ENCODE results near the gene POLR3C. TPM values are rescaled to one million over a fixed set of nuclear protein-coding genes. Genes with fewer than 3 reads are reported as not detected.
"Not testable (repeated sequence)": the region's sequence is repeated elsewhere in the genome, so short reads cannot be mapped to it uniquely, and the experiment has no call there.

The POLR3C gene
- total and polyA plus RNA-seq, 2 donors (not counting 1 experiment from before 2014, with no cell fraction given): 38.3 to 45.1 TPM

DNA sequence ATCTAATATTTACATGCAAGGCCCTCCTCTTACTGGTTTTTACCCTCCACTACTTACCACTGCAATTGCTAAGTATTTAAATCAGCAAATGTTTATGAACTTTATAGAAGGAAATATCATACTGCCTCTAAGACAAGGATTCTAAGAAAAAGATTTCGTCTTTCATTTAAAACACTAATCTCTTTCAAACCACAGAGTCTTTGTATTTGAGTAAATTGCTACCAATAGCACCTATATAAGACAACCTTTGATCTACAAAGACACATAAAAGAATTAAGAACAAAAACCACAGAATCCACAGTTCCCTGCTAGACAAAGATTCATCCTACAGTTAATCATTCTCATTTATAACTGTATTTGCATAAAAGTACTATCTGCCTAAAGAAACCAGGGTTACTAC, 37.7 kb upstream of the POLR3C start:
- Histone ChIP-seq H2AFZ (ENCODE audit: low read length) (no peak overlapping the region), H3K79me2 (ENCODE audit: control insufficient read depth, insufficient read depth, low read length) (peaks cover 3% of the 10 kb centered on the region), H3K9ac (ENCODE audit: insufficient read depth, low read length) (no peak overlapping the region), H3K4me3 (replicated peaks in 1 of 4; ENCODE audit: control extremely low read depth in 1 of 4, insufficient read depth in 1 of 4, low read depth in 3 of 4, low read length in 4 of 4) (no peak overlapping the region), H3K27ac (ENCODE audit: insufficient read depth, low read length) (no peak overlapping the region), H3K4me1 (ENCODE audit: control insufficient read depth, extremely low read depth, insufficient read depth, low read length) (peaks cover 4% of the 10 kb centered on the region), H4K20me1 (ENCODE audit: control insufficient read depth, extremely low read depth, insufficient read depth, low read length) (no peaks in the 10 kb centered on the region), H3K4me2 (ENCODE audit: extremely low read depth, insufficient read depth, low read length) (no peak overlapping the region), H3K27me3 (ENCODE audit: control insufficient read depth, insufficient read depth, low read length) (no peaks in the 10 kb centered on the region), H3K36me3 (ENCODE audit: control insufficient read depth, insufficient read depth, low read length) (peaks cover 4% of the 10 kb centered on the region), H3K9me3 (ENCODE audit: control insufficient read depth, insufficient read depth, low read depth, low read length) (no peaks in the 10 kb centered on the region)
- TF ChIP-seq, protein P1, sequence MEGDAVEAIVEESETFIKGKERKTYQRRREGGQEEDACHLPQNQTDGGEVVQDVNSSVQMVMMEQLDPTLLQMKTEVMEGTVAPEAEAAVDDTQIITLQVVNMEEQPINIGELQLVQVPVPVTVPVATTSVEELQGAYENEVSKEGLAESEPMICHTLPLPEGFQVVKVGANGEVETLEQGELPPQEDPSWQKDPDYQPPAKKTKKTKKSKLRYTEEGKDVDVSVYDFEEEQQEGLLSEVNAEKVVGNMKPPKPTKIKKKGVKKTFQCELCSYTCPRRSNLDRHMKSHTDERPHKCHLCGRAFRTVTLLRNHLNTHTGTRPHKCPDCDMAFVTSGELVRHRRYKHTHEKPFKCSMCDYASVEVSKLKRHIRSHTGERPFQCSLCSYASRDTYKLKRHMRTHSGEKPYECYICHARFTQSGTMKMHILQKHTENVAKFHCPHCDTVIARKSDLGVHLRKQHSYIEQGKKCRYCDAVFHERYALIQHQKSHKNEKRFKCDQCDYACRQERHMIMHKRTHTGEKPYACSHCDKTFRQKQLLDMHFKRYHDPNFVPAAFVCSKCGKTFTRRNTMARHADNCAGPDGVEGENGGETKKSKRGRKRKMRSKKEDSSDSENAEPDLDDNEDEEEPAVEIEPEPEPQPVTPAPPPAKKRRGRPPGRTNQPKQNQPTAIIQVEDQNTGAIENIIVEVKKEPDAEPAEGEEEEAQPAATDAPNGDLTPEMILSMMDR (conservative IDR thresholded peaks at IDR 0.05 in 1 of 2, IDR thresholded peaks at IDR 0.05 in 1 of 2; ENCODE audit: low read depth in 1 of 2, low read length in 2 of 2): no peak
- TF ChIP-seq EZH2 (IDR thresholded peaks at IDR 0.05; ENCODE audit: low read length, missing control alignments): no peak
- no peak for DNase-seq (ENCODE audit: low read depth in 2 of 2)

- Histone ChIP-seq H3K9me3 (ENCODE audit: control insufficient read depth, insufficient read depth, low read depth, low read length) (no peaks in the 10 kb centered on the region), H2AFZ (ENCODE audit: low read length) (no peak overlapping the region), H3K36me3 (ENCODE audit: control insufficient read depth, insufficient read depth, low read length) (peaks cover 4% of the 10 kb centered on the region), H4K20me1 (ENCODE audit: control insufficient read depth, extremely low read depth, insufficient read depth, low read length) (no peaks in the 10 kb centered on the region), H3K4me3 (replicated peaks in 1 of 4; ENCODE audit: control extremely low read depth in 1 of 4, insufficient read depth in 1 of 4, low read depth in 3 of 4, low read length in 4 of 4) (no peak overlapping the region), H3K27ac (ENCODE audit: insufficient read depth, low read length) (no peak overlapping the region), H3K4me2 (ENCODE audit: extremely low read depth, insufficient read depth, low read length) (no peak overlapping the region), H3K79me2 (ENCODE audit: control insufficient read depth, insufficient read depth, low read length) (peaks cover 6% of the 10 kb centered on the region), H3K4me1 (ENCODE audit: control insufficient read depth, extremely low read depth, insufficient read depth, low read length) (no peaks in the 10 kb centered on the region), H3K9ac (ENCODE audit: insufficient read depth, low read length) (no peak overlapping the region), H3K27me3 (ENCODE audit: control insufficient read depth, insufficient read depth, low read length) (no peaks in the 10 kb centered on the region)
- TF ChIP-seq, protein P1 (conservative IDR thresholded peaks at IDR 0.05 in 1 of 2, IDR thresholded peaks at IDR 0.05 in 1 of 2; ENCODE audit: low read depth in 1 of 2, low read length in 2 of 2): no peak
- DNase-seq (ENCODE audit: low read depth in 2 of 2): no peak
Observed at GRCh38 chr1:145788580-145788979, 35.4 kb upstream of the POLR3C start.

GRCh38 chr1:145791860-145792259, 32.1 kb upstream of the POLR3C start:
- H3K27ac ChIP-seq (ENCODE audit: insufficient read depth, low read length); H3K27me3 ChIP-seq (ENCODE audit: control insufficient read depth, insufficient read depth, low read length); H2AFZ ChIP-seq (ENCODE audit: low read length); H3K4me2 ChIP-seq (ENCODE audit: extremely low read depth, insufficient read depth, low read length); H3K9me3 ChIP-seq (ENCODE audit: control insufficient read depth, insufficient read depth, low read depth, low read length); DNase-seq (ENCODE audit: low read depth in 2 of 2); H3K4me3 ChIP-seq (replicated peaks in 1 of 4; ENCODE audit: control extremely low read depth in 1 of 4, insufficient read depth in 1 of 4, low read depth in 3 of 4, low read length in 4 of 4); H3K9ac ChIP-seq (ENCODE audit: insufficient read depth, low read length); H3K4me1 ChIP-seq (ENCODE audit: control insufficient read depth, extremely low read depth, insufficient read depth, low read length); H3K36me3 ChIP-seq (ENCODE audit: control insufficient read depth, insufficient read depth, low read length); H4K20me1 ChIP-seq (ENCODE audit: control insufficient read depth, extremely low read depth, insufficient read depth, low read length): not testable (repeated sequence)
- H3K79me2 ChIP-seq (ENCODE audit: control insufficient read depth, insufficient read depth, low read length): peaks cover 19% of the 10 kb centered on the region

All from fibroblast of lung (primary cell).